ENCODE measurements around the gene GRWD1. TPM values are rescaled to one million over a fixed set of nuclear protein-coding genes. Genes with fewer than 3 reads are reported as not detected.
"Not testable (repeated sequence)": the region's sequence is repeated elsewhere in the genome, so short reads cannot be mapped to it uniquely, and the experiment has no call there.

The GRWD1 gene
- total RNA-seq, 1 experiment from 2014 or later: 77.4 TPM

DNA sequence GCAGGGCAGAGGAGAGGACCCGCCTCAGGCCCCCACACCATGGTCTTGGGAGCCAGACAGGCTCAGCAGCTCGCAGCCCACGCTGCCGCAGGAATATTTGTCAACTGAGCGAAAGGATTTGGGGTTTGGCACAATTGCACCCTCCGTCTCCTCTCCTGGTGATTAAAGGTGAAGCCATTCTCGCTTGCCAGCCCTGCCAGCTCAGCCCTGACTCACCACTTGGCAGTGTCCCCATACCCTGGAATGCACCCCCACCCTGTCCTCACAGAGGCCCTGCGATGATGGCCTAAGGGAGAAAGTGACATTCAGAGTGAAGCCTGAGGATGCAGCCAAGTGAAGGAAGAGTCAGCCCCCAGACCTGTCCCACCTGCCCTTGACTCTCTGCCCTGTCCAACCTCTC, 42.2 kb downstream of the GRWD1 start:
- no peaks in the 10 kb centered on the region for H3K27me3 Mint-ChIP-seq (ENCODE audit: insufficient read depth, unreplicated experiment)

DNA sequence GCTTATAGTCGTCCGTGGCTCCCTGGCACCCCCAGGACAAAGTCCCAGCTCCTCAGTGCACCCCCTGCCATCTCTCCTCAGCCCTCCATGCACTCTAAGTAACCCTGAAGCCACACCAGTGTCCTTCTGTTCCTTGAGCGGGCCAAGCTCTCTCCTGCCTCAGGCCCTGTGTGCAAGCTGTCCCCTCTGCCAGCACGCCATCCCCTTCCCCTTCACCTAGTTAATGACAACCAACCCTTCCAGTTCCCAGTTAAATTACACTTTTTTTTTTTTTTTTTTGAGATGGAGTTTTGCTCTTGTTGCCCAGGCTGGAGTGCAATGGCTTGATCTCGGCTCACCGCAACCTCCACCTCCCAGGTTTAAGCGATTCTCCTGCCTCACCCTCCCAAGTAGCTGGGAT, 42.7 kb downstream of the GRWD1 start:
- H3K4me3 ChIP-seq (ENCODE audit: low read depth, low read length); DNase-seq; intact Hi-C loops (cut with micrococcal nuclease; ENCODE audit: unreplicated experiment); H3K36me3 ChIP-seq (ENCODE audit: control insufficient read depth, insufficient read depth, low read length); H3K4me3 Mint-ChIP-seq (ENCODE audit: unreplicated experiment); H3K27me3 ChIP-seq (replicated peaks; ENCODE audit: control insufficient read depth, insufficient read depth, low read length); H3K27me3 Mint-ChIP-seq (ENCODE audit: insufficient read depth, unreplicated experiment); H3K9me3 Mint-ChIP-seq (ENCODE audit: unreplicated experiment); H3K9me3 ChIP-seq; BruUV-seq (replicated peaks): not testable (repeated sequence)
- H3K4me1 Mint-ChIP-seq (ENCODE audit: low read depth, unreplicated experiment): peaks cover 32% of the 10 kb centered on the region
- POLR2A ChIA-PET: interaction anchor here (1.1 kb wide), 1 partner anchor 14 kb away, joined by 6 read pairs; no protein-coding TSS in a partner anchor
- H3K4me1 ChIP-seq: peaks cover 16% of the 10 kb centered on the region
- CTCF ChIA-PET: interaction anchor here (1.5 to 4.1 kb wide), 2 partner anchors 97 to 120 kb away, joined by 4 to 73 read pairs; no protein-coding TSS in a partner anchor
- H3K27ac Mint-ChIP-seq (ENCODE audit: unreplicated experiment): peak overlapping the region; percentile 12
- peaks cover 58% of the 10 kb centered on the region for H3K36me3 Mint-ChIP-seq (ENCODE audit: insufficient read depth, unreplicated experiment)

More for the DNA sequence above, 42.2 kb downstream of the GRWD1 start:
- intact Hi-C loops (cut with micrococcal nuclease; ENCODE audit: unreplicated experiment): no loop called here
- peaks cover 32% of the 10 kb centered on the region for H3K4me1 Mint-ChIP-seq (ENCODE audit: low read depth, unreplicated experiment)
- peaks cover 16% of the 10 kb centered on the region for H3K4me1 ChIP-seq
- BruUV-seq (replicated peaks): no TSS peak
- no peaks in the 10 kb centered on the region for H3K9me3 ChIP-seq
- no peaks in the 10 kb centered on the region for H3K27me3 ChIP-seq (replicated peaks; ENCODE audit: control insufficient read depth, insufficient read depth, low read length)
- no peak overlapping the region for H3K4me3 ChIP-seq (ENCODE audit: low read depth, low read length)
- no peaks in the 10 kb centered on the region for H3K36me3 ChIP-seq (ENCODE audit: control insufficient read depth, insufficient read depth, low read length)
- peaks cover 56% of the 10 kb centered on the region for H3K36me3 Mint-ChIP-seq (ENCODE audit: insufficient read depth, unreplicated experiment)
- TF ChIP-seq CTCF (IDR thresholded peaks at IDR 0.05; ENCODE audit: insufficient read depth in 1 of 2, low read depth in 1 of 2, low read length in 1 of 2, severe bottlenecking in 1 of 2, unreplicated experiment in 1 of 2): no peak
- H3K4me3 Mint-ChIP-seq (ENCODE audit: unreplicated experiment): no peak overlapping the region
- DNase-seq: no peak
- peak overlapping the region; percentile 12 for H3K27ac Mint-ChIP-seq (ENCODE audit: unreplicated experiment)
- ChIA-PET CTCF (interaction anchor here (0.9 to 4.1 kb wide), 3 partner anchors 18 to 121 kb away, joined by 3 to 73 read pairs (median 4); no protein-coding TSS in a partner anchor), POLR2A (interaction anchor here (0.6 to 1.1 kb wide), 2 partner anchors 14 to 18 kb away, joined by 4 to 6 read pairs; no protein-coding TSS in a partner anchor)
- H3K9me3 Mint-ChIP-seq (ENCODE audit: unreplicated experiment): no peaks in the 10 kb centered on the region

- no peaks in the 10 kb centered on the region for H3K27me3 Mint-ChIP-seq (ENCODE audit: insufficient read depth, unreplicated experiment)
- no peaks in the 10 kb centered on the region for H3K9me3 Mint-ChIP-seq (ENCODE audit: unreplicated experiment)
- no TSS peak for BruUV-seq (replicated peaks)
- H3K27me3 ChIP-seq (replicated peaks; ENCODE audit: control insufficient read depth, insufficient read depth, low read length): no peaks in the 10 kb centered on the region
- intact Hi-C loops (cut with micrococcal nuclease; ENCODE audit: unreplicated experiment): loop anchor here (1.0 kb wide), 1 partner anchor 95 kb away; no protein-coding TSS in a partner anchor
- DNase-seq: peak; percentile 79 to 91
- ChIA-PET CTCF (interaction anchor here (0.5 to 4.1 kb wide), 14 partner anchors 11 to 286 kb away, joined by 3 to 73 read pairs (median 5); partner anchors contain the start of gene GRWD1), POLR2A (interaction anchor here (1.6 kb wide), 1 partner anchor 95 kb away, joined by 8 read pairs; no protein-coding TSS in a partner anchor)
- peaks cover 36% of the 10 kb centered on the region for H3K4me1 Mint-ChIP-seq (ENCODE audit: low read depth, unreplicated experiment)
- peak; percentile 97 to 98 for TF ChIP-seq CTCF (IDR thresholded peaks at IDR 0.05; ENCODE audit: insufficient read depth in 1 of 2, low read depth in 1 of 2, low read length in 1 of 2, severe bottlenecking in 1 of 2, unreplicated experiment in 1 of 2)
- no peak overlapping the region for H3K4me3 Mint-ChIP-seq (ENCODE audit: unreplicated experiment)
- no peaks in the 10 kb centered on the region for H3K9me3 ChIP-seq
- no peaks in the 10 kb centered on the region for H3K36me3 ChIP-seq (ENCODE audit: control insufficient read depth, insufficient read depth, low read length)
- peaks cover 21% of the 10 kb centered on the region for H3K4me1 ChIP-seq
- peaks cover 56% of the 10 kb centered on the region for H3K36me3 Mint-ChIP-seq (ENCODE audit: insufficient read depth, unreplicated experiment)
- no peak overlapping the region for H3K4me3 ChIP-seq (ENCODE audit: low read depth, low read length)
- peak overlapping the region; percentile 24 for H3K27ac Mint-ChIP-seq (ENCODE audit: unreplicated experiment)
Measured at GRCh38 chr19:48489608-48490216, 43.9 kb downstream of the GRWD1 start.

All from Caco-2 (cell line).